Smooth muscle cell (in vitro differentiated cells): ENCODE results near the gene ADAMTSL1. TPM values are rescaled to one million over a fixed set of nuclear protein-coding genes. Genes with fewer than 3 reads are reported as not detected.

Source experiments
- DNase-seq: peaks from one replicate; lab custom pipeline; 2025; ENCODE audit not compliant: unreplicated experiment; lab: John Stamatoyannopoulos, UW
- H2AFZ ChIP-seq: fragments of 200-600 bp; sonication (generic); 2 replicates; pipeline ENCODE4 v1.6.0; 2016; ENCODE audit warnings: antibody characterized with exemption, low read depth, mild to moderate bottlenecking
- H3F3A ChIP-seq: fragments of 200-600 bp; sonication (generic); 2 replicates; pipeline ENCODE4 v1.6.0; 2017; ENCODE audit warnings: antibody characterized with exemption, low read depth
- H3K27ac ChIP-seq: fragments of 200-600 bp; sonication (generic); 2 replicates; pipeline ENCODE4 v1.5.1; 2016; ENCODE audit warnings: low read depth, mild to moderate bottlenecking
- H3K27me3 ChIP-seq: fragments of 200-600 bp; sonication (generic); 2 replicates; pipeline ENCODE4 v1.6.1; 2016; ENCODE audit warnings: low read depth, mild to moderate bottlenecking
- H3K36me3 ChIP-seq: fragments of 200-600 bp; sonication (generic); 2 replicates; pipeline ENCODE4 v1.5.1; 2016; ENCODE audit warnings: low read depth
- H3K4me1 ChIP-seq: fragments of 200-600 bp; sonication (generic); 2 replicates; pipeline ENCODE4 v1.5.1; 2016; ENCODE audit warnings: low read depth
- H3K4me2 ChIP-seq: fragments of 200-600 bp; sonication (generic); 2 replicates; pipeline ENCODE4 v1.6.0; 2016; ENCODE audit warnings: mild to moderate bottlenecking
- H3K4me3 ChIP-seq: fragments of 200-600 bp; sonication (generic); 2 replicates; pipeline ENCODE4 v1.5.1; 2016; ENCODE audit warnings: mild to moderate bottlenecking
- H3K79me2 ChIP-seq: fragments of 200-600 bp; sonication (generic); 2 replicates; pipeline ENCODE4 v1.6.0; 2016; ENCODE audit warnings: low read depth, mild to moderate bottlenecking
- H3K9ac ChIP-seq: fragments of 200-600 bp; sonication (generic); 2 replicates; pipeline ENCODE4 v1.6.0; 2016; ENCODE audit warnings: low read depth
- H3K9me3 ChIP-seq: fragments of 200-600 bp; sonication (generic); replicated peaks from 2 replicates; pipeline ENCODE4 v1.5.1; 2016; ENCODE audit warnings: low read depth
- H4K20me1 ChIP-seq: fragments of 200-600 bp; sonication (generic); 2 replicates; pipeline ENCODE4 v1.6.0; 2016; ENCODE audit warnings: low read depth
- CTCF ChIP-seq: fragments of 200-600 bp; sonication (generic); IDR thresholded peaks from 2 replicates; pipeline ENCODE4 v1.5.1; 2017; ENCODE audit warnings: borderline replicate concordance, mild to moderate bottlenecking, antibody characterized with exemption; ENCODE audit not compliant: insufficient read depth, poor library complexity, severe bottlenecking
- WGBS: methylation state at CpG from one replicate; pipeline ENCODE4 v1.1.7; 2016; ENCODE audit warnings: low lambda C conversion rate; 5-methylcytosine and 5-hydroxymethylcytosine counted together
- polyA plus RNA-seq: library from polyadenylated mRNA; unstranded; fragments of >200 nt; fragmentation: Nextera tagmentation; extraction: Ambion mirVana; gene quantifications from 2 replicates; pipeline ENCODE4 v1.2.1, GENCODE V29; 2016
- total RNA-seq: library from RNA; depleted of rRNA; stranded (reverse); fragments of >200 nt; gene quantifications from 2 replicates; pipeline ENCODE4 v1.2.3, GENCODE V29; 2014

Gene ADAMTSL1
- total and polyA plus RNA-seq, 2 experiments from 2014 or later, result 4.3 to 4.4 TPM

DNA sequence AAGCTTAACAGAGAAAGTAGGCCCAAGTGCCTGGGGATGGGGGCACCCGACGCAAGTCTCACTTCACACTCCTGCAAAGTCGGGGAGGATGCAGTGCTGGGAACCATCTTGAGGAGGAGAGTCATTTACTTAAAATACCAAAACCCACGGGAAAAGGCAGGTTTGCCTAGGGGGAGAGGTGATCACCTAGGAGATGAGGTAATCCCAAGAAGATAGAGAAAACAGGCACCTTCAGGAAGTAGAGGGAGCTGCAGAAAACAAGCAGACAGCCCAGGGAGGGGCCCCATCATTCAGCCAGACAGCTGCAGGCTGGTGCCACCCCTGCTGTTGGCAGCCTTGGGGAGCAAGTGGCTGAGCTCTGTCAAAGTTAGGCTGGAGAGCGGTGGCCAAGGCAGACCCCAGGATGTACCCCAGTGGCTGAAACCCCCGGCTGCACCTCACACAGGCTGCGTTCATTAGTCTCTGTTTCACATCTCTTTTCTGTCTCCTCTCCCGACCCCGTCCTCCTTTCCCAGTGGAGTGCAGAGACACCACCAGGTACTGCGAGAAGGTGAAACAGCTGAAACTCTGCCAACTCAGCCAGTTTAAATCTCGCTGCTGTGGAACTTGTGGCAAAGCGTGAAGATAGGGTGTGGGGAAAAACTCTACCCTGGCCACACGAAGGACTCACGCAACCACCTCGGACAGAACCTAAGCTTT lies 434.1 kb downstream of the ADAMTSL1 start:
- no peak for DNase-seq
- Histone ChIP-seq H3K4me3 (no peak overlapping the region), H3K4me2 (no peak overlapping the region), H3K9me3 (no peaks in the 10 kb centered on the region), H3K27me3 (no peaks in the 10 kb centered on the region), H3F3A (peaks cover 6% of the 10 kb centered on the region), H3K9ac (no peak overlapping the region), H3K36me3 (no peaks in the 10 kb centered on the region), H3K4me1 (peaks cover 8% of the 10 kb centered on the region), H2AFZ (no peak overlapping the region), H3K79me2 (no peaks in the 10 kb centered on the region), H3K27ac (no peak overlapping the region), H4K20me1 (no peaks in the 10 kb centered on the region)
- no peak for TF ChIP-seq CTCF
- WGBS, result 92% methylated on average over 15 of the region's 15 CpGs

DNA sequence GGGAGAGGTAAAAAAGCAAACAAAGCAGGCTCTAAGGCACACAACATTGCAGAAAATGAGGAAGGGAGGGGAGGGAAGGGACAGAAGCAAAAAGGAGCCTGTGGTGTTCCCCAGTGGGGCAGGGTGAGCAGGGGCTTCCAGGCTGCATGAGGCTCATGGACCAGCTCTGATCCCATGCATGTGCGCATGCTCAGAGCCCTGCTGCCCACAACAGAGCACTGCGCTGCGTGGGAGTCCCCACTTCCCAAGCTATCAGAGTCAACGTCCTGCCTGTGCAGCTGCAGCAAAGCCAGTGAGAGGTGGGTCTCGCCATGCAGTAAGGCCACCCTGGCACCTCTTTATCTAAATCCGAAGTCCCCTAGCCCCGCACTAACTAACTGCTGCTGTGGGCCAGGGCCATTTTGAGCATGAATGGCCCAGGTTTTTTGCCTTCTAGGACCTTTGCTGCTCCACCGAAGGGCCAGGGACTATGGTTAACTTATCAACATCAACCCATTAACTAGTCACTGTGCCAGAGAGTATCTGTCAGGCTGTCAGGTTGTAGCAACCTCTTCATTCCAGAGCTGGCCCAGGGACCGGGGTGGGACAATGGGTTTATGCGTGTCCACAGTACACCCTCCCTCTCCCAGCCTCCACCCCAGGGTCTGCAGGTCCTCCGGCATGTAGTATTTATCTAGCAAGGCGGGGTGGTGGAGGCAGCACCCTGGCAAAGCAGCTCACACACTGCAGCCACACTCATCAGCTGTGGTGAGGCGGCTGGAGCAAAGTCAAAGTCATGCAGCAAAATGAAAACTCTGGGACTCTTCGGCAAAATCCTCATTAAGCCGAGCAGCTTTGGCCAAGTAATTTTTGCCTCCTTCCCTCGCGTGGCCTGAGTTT lies 435.4 kb downstream of the ADAMTSL1 start:
- peaks cover 8% of the 10 kb centered on the region for H3K4me1 ChIP-seq
- H3K27me3 ChIP-seq, result no peaks in the 10 kb centered on the region
- H3K4me3 ChIP-seq, result no peak overlapping the region
- peak overlapping the region; percentile 47 for H3K4me2 ChIP-seq
- H2AFZ ChIP-seq, result peak overlapping the region; percentile 22
- peaks cover 6% of the 10 kb centered on the region for H3F3A ChIP-seq
- H3K27ac ChIP-seq, result peak overlapping the region; percentile 41
- no peak for TF ChIP-seq CTCF
- no peaks in the 10 kb centered on the region for H3K9me3 ChIP-seq
- H3K9ac ChIP-seq, result no peak overlapping the region
- no peak for DNase-seq
- no peaks in the 10 kb centered on the region for H3K36me3 ChIP-seq
- WGBS, result 71% methylated on average over 17 of the region's 17 CpGs
- H3K79me2 ChIP-seq, result no peaks in the 10 kb centered on the region
- no peaks in the 10 kb centered on the region for H4K20me1 ChIP-seq

DNA sequence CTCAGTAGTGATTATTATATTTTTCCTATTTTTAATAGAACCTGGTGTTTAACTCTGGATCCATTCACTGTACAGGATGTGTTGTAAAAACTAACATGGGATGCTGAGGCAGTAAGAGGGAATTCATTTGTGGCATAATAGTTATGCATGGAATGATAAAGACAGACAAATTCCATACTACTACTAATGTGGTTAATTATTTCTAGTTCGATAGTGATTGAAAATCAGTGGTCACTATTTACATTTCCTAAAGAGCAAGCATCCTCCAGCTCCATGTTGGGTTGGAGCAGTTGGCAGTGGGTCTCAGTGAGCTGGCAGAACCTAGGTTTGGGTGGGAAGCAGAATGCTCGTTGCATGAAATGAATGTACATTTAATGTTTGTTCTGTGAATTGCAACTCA lies 436.5 kb downstream of the ADAMTSL1 start:
- no peak for DNase-seq
- 43% methylated on average over 2 of the region's 2 CpGs for WGBS

More for the DNA sequence above, 436.5 kb downstream of the ADAMTSL1 start:
- Histone ChIP-seq H3K9ac (no peak overlapping the region), H3K27ac (peak overlapping the region; percentile 41), H3K4me1 (peaks cover 8% of the 10 kb centered on the region), H3K4me2 (peak overlapping the region; percentile 47), H2AFZ (peak overlapping the region; percentile 22), H4K20me1 (no peaks in the 10 kb centered on the region), H3K9me3 (no peaks in the 10 kb centered on the region), H3F3A (peaks cover 6% of the 10 kb centered on the region), H3K27me3 (no peaks in the 10 kb centered on the region), H3K79me2 (no peaks in the 10 kb centered on the region), H3K36me3 (no peaks in the 10 kb centered on the region), H3K4me3 (no peak overlapping the region)
- no peak for TF ChIP-seq CTCF
